LNCAP (cell line): ENCODE data around the gene CYFIP1.

Source experiments
- CTCF ChIP-seq: fragments of 450-650 bp; IDR thresholded peaks from 2 replicates; pipeline ENCODE4 v1.5.1; 2017; ENCODE audit warnings: mild to moderate bottlenecking

The CYFIP1 gene

GRCh38 chr15:22911306-22911705 lies 68.9 kb downstream of the CYFIP1 start:
- no peak for TF ChIP-seq CTCF

GRCh38 chr15:22908830-22909229 lies 71.3 kb downstream of the CYFIP1 start:
- TF ChIP-seq CTCF, result no peak

DNA sequence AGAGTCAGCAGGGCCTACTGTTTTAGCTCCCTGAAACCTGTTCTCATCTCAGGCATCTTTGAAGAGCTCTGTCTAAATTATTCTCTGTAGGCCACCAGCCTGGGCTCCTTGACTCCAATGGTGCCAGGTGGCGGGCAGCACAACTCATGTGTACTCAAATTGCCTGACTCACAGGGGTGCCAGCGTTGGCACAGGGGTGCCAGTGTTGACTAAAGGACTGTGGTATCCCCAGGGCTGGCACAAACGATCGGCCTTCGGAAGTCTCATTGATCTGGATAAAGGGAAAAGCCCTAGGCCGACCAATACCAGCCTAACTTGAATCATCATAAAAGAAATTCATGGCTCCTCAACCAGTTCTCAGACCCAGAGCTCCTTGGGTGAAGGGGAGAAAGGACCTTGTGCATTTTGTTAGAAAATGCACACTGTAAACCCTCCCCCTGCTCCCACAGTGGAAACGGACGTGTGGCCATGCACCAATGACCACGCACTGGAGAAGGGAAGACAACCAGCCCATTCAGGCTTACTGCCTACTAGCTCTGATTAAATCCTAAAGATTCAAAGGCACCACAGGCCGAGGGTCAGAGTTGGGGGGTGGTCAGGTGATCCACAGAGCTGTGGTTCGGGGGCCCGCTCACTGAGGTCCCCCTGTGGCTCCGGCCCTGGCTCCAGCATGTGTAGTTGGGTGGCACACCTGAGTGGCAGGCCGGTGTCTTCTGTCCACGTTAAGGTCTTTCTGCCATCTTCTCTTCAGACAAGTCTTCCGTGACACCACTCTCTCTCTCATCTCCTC lies 72.8 kb downstream of the CYFIP1 start:
- TF ChIP-seq CTCF, result no peak

- TF ChIP-seq CTCF, result no peak
Observed at GRCh38 chr15:22904736-22905135, 75.4 kb downstream of the CYFIP1 start.

- no peak for TF ChIP-seq CTCF
Observed at GRCh38 chr15:22903961-22904534, 76.1 kb downstream of the CYFIP1 start.

DNA sequence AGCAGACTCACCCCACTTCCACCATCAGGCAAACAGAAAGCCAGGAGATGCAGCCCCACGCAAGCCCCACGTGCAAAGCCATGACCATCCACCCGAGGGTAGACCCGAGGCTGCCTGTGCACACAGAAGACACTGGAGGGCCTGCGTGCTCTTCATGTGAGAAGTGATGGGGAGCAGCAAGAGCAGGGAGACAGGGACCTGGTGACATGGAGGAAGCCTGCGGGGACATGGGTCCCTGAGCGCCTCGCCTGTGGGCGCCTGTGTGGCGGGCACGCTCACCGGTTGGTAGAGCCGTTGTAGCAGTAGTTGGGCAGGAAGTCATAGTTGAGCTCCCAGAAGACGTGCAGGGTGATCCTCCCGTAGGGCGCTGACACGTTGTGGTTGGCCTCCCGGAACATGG lies 76.7 kb downstream of the CYFIP1 start:
- no peak for TF ChIP-seq CTCF

DNA sequence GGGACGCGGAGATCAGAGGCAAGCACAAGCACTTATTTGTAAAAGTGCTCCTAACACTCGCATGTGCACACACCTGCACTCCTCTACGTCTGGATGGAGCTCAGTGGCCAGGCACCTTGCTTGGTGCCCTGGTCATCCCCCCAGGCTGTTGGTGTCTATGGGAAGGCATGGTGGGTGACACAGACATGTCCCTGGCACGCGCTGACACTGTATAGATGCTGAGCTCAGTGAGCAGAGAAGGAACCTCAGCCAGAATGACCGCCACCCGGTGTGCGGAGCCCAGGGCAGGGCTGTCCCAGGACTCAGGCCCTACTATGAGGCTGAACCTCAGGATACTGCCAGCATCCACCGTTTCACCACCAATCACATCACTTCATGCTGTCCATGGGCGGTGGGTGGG lies 77.2 kb downstream of the CYFIP1 start:
- no peak for TF ChIP-seq CTCF

- no peak for TF ChIP-seq CTCF
Observed at GRCh38 chr15:22902578-22902977, 77.6 kb downstream of the CYFIP1 start.
